GM18520 (cell line): ENCODE results near the gene ENOX2.

Source experiments
- ATAC-seq: cut with Tn5 transposase; IDR thresholded peaks from one replicate; pipeline ENCODE4 v1.9.1; 2021; ENCODE audit not compliant: unreplicated experiment

The ENOX2 gene

DNA sequence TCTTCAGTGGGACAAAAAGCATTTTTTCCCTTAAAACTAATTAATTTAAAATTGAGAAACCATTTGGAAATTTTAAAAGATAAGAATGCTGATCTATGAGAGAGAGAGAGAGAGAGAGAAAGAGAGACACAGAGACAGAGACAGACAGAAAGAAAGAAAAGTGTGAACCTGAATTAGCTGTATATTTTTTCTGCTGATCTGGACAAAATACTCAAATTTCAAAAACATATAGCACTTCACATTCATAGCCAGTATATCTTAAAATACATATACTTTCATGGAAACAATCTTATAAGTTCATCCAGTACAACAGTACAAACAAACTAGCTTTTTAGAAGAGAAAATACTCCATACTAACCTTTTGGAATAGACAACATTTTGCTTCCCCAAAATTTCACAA is 18.4 kb downstream of the ENOX2 start:
- no peak for ATAC-seq

DNA sequence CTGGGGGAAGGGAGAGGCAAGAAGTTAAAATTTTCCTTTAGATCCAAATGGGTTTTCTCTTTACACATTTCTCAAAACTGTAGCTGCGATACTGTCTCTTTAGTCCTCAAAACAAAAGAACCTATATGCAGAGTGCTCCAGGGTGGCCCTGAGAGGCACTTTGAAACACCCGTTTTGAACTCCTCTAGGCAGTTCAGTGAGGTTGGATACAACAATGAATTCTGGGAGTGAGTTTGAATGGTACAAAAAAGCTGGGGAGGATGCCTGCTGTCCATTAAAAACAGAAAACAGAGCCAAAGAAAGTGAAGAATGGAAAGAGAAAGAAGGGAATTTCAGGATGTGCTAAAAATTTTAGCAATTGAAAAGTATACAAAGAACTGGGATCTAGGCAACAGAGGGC is 23.1 kb downstream of the ENOX2 start:
- ATAC-seq: no peak

- no peak for ATAC-seq
These were observed 24.4 kb downstream of the ENOX2 start for GRCh38 chrX:130878350-130879341.

DNA sequence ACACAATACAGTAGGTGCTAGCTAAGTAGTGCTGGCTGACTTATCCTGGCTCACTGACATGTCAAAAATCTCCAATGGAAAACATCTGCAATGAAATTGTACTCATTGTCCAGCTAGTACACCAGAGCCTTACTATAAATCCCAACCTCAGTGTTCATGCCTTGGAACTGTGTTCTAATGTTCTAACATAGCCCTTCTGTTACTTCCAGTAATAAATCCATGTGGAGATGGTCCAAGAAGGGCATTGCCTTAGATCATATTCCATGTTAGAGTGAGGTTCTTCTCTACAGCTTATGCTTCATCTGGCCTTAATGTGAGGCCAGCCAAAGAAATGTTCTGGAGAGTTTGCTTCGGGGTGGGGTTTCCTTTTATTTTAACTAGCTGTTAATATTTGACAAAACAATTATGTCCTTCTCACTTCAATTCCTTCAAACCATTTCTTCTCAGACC is 25.1 kb downstream of the ENOX2 start:
- ATAC-seq: no peak

GRCh38 chrX:130876226-130876625 is 26.8 kb downstream of the ENOX2 start:
- no peak for ATAC-seq

GRCh38 chrX:130874751-130875150 is 28.3 kb downstream of the ENOX2 start:
- no peak for ATAC-seq

DNA sequence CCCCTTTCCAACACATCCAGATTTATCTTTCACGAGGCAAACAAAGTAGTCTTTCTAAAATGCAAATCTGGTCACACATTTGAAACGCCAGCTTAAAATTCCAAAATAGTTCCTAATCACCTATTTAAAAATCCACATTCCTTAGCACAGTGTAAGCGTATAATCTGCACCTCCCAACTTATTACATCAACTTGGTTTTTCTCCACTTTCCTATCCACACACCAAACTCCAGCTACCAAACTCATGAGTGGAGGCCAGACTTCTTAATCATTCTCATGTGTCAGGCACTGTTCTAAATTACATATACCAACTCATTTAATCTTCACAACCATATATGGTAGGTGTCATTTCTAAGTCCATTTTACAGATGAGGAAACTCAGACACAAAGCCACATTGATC is 33.8 kb downstream of the ENOX2 start:
- ATAC-seq: no peak

GRCh38 chrX:130861462-130861861 is 41.5 kb downstream of the ENOX2 start:
- no peak for ATAC-seq

DNA sequence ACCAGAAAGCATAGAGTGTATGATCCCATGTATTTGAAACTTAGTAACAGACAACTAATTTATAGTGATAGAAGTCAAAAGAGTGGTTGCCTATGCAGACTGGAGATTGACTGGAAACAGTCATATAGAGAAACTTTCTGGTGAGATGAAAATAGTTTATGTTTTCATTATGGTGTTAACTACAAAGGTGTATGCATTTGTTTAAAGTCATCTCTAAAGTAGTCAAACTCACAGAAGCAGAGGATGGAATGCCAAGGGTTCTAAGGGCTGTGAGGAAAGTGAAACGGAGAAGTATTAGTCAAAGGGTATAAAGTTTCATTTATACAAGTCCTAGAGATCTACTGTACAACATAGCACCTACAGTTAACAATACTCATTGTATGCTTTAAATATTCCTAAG is 45.8 kb downstream of the ENOX2 start:
- peak; percentile 92 for ATAC-seq

DNA sequence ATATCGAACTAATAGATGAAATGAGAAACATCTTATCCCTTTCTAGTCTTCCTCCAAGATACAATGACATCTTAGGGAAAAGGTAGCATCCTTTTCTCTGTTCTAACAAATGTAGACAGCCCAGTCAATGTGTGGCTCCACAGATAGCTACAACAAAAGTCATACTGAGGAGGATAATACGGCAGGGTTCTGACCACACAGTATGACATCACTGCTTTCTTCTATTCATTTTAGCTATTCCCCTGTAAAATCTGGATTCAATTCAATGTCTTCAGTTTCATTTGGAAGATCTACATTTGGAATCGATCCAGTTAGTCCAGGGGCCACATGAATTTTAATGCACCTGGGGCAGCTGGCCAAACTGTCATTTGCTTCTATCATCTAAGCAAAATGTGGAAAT is 51.4 kb downstream of the ENOX2 start:
- ATAC-seq: no peak

DNA sequence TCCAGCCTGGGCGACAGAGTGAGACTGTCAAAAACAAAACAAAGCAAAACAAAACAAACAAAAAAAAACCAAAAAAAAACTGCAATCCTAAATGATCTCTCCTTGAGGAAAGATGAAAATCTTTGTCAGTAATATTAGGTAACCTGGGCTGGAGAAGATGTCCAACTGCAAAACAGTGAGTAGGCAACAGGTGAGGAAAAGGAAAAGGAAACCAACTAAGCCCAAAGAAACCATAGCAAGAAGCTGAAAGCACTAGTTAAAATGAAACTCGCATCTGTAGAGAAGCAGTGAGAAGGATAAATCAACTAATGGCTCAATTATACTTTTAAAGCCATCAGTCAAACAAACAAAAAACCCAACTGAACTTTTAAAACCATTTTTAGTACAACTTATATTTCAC is 54.2 kb downstream of the ENOX2 start:
- peak; percentile 55 for ATAC-seq

DNA sequence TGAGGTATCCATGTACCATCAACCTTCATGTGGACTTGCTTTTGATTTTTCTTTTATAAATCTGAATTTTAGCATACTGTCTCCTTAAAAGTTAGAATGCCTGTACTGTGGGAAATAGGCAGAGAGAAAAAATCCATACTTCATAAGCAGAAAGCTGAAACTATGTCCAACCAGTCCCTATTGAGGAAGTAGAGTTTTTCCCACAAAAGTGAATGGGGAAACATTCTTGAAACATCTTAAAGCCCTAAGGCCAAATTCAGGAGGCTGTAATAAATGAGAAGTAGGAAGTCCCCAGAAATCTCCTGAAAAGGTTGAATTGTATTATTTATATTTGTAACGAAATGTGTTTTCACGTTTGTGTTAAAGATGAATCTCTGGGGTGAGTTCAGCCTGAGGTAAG is 56.3 kb downstream of the ENOX2 start:
- no peak for ATAC-seq

- no peak for ATAC-seq
These were observed 61.2 kb downstream of the ENOX2 start for GRCh38 chrX:130841776-130842175.

DNA sequence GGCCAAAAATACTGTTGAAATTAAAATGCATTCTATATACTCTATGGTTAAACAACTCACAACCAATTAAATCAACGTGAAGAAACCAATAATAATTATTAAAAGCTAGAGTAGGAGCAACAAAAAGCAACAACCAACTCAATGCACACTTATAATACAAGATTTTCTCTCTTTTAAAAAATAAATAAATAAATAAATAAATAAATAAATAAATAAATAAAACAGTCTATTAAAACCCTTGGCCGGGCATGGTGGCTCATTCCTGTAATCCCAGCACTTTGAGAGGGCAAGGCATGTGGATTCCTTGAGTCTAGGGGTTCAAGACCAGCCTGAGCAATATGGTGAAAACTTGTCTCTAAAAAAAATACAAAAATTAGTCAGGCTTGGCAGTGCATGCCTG is 62.7 kb downstream of the ENOX2 start:
- ATAC-seq: no peak

DNA sequence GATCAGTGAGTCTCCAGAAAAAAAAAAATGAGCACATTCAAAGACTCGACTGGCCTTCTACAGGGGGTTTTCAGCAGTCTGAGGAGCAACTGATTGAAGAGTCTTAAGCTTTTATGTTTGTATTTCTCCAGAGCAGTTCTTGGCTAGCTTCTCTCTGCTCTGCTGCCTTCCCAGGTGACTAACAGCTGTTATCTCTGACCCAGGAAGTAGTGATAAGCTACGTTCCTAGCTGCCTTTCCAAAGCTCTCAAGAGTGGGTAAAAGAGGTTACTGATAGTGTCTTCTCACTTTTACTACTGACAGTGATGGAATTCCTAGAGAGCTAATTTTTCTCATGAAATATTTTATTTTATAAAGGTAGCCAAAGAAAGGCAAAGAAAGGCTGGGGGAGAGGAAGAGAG is 66.6 kb downstream of the ENOX2 start:
- ATAC-seq: no peak

DNA sequence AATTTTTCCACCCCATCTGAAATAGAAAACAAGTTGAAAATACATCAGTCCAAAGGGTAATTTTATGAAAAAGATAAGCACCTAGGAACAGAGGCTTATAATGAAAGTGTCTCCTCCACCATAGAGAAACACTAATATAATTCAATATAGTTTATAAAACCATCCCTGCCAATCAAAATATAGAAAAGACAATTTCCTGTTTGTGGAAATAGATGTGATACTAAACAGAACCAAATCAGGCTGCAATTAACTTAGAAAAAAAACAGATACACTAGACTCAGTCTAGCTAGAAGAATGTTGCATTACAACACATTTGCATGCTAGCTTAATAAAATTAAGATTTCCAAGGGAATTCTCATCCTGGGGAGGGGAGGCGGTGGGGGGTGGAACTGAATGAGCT is 68.2 kb downstream of the ENOX2 start:
- ATAC-seq: no peak

- no peak for ATAC-seq
These were observed 68.9 kb downstream of the ENOX2 start for GRCh38 chrX:130834149-130834548.

DNA sequence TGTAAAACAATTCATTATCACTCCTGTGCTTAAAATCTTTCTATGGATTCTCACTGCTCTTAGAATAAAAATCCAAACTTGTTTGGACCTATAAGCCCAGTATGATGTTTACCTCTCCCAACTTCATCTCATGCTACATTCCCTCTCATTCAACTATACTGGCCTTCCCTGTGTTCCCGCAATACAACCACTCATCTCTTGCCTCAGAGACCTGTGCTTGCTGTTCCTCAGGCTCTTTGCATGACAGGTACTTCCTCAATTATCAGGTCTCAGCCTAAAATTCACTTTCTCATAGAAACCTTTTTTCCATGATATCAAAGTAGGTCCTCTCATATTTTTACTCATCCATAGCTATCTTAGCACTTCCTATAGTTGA is 71.7 kb downstream of the ENOX2 start:
- no peak for ATAC-seq

DNA sequence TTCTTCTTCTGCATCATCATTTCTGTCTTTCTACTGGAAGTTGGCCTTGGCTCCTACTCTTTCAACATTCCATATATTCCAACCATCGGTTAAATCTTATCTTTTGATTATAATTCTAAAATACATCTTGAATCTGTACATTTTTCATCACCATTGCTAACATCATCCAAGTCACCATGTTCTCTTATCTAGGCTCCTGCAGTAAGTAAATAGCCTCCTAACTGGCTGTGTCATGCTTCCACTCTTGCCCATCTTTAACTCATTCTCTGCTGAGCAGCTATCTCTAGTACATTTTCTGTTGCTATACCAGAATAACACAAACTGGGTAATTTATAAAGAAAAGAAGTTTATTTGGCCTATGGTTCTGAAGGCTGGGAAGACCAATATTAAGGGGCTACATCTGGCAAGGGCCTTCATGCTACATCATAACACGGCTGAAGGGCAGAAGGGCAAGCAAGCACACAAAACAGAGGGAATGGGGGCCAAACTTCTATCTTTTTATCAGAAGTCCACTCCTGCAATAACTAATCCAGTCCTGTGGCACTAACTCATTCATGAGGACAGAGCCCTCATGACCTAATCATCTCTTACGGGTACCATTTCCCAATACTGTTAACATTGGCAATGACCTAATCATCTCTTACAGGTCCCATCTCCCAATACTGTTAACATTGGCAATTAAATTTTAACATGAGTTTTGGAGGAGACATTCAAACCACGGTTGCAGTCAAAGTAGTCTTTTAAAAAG is 72.2 kb downstream of the ENOX2 start:
- no peak for ATAC-seq

DNA sequence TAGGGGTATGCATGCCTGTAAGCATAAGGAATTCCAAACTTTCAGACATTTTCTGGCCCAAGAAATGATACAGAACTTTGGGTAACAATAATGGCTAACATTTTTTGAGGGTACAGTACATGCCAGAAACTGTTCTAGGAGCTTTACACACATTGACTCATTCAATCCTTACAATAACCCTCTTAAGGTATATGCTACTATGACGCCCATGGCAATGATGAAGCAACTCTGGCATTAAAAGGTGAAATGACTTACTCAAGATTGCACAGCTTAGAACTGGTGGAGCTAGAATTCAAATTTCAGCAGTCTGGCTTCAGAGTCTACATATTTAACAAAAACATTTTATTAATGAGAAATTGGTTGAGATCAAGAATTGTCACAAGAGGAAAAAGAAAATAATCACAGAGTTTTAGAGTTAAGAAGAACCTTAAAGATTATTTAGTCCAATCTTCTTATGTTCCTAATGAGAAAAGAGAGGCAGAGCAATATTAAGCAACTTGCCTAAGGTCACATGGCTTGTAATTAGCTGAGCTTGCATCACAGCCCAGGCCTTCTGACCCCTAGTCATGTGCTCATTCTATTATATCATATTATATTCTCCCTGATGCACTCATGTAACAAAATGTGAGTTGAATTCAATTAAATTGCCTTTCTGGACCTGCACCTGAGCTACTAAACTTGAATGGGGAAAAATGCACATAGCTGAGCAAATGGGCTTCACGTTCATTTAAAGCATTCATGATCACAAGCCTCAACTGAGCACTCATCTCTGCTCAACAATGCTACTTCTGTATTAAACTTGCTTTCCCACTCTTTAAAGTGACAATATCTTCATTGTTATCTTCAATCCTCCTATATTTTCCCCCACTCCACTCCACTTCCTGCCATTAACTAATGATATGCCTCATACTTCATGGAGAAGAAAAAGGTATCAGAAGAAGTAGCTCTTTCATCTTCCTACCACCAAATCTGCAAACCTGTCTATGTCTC is 73.2 kb downstream of the ENOX2 start:
- no peak for ATAC-seq

- ATAC-seq: no peak
These were observed 74.4 kb downstream of the ENOX2 start for GRCh38 chrX:130828641-130829040.
